Lower leg skin (tissue), 4 donors: ENCODE data around the gene TINAGL1. TPM values are rescaled to one million over a fixed set of nuclear protein-coding genes. Genes with fewer than 3 reads are reported as not detected.
A peak's percentile ranks its signal among the peaks of the same experiment; 100 is the strongest.

Source experiments
- DNase-seq, 2 donors: peaks; one replicate each; pipeline ENCODE4 v3.0.0-alpha.2; 2019; ENCODE audit warnings: low spot score in 2 of 2
- H3K4me3 ChIP-seq: fragments of 200-600 bp; sonication (generic); 2 replicates; pipeline ENCODE4 v1.5.1; 2017; ENCODE audit warnings: mild to moderate bottlenecking, low read depth; ENCODE audit not compliant: poor library complexity, severe bottlenecking
- CTCF ChIP-seq, 3 donors: fragments of 450-650 bp; IDR thresholded peaks; one replicate each; pipeline ENCODE4 v1.5.1; 2016; ENCODE audit warnings: antibody characterized with exemption in 3 of 3, mild to moderate bottlenecking in 3 of 3, moderate library complexity in 2 of 3
- POLR2A ChIP-seq, 2 donors: fragments of 450-650 bp; IDR thresholded peaks; one replicate each; pipeline ENCODE4 v1.6.1; 2016 to 2017; ENCODE audit warnings: antibody characterized with exemption in 2 of 2, mild to moderate bottlenecking in 1 of 2, moderate library complexity in 1 of 2
- WGBS, 2 donors: methylation state at CpG; one replicate each; pipeline ENCODE4 v1.1.5; 2018; 5-methylcytosine and 5-hydroxymethylcytosine counted together
- intact Hi-C: fragments of 100-400 bp; cut with DNase I; formaldehyde crosslinking; loops from one replicate; pipeline ENCODE4 v1.15.0; 2023; ENCODE audit warnings: low total_unique reads
- total RNA-seq, 4 donors: library from RNA; depleted of rRNA; stranded (reverse); fragments of >200 nt; gene quantifications; one replicate each; pipeline ENCODE4 v1.1.0, GENCODE V29; 2016

TINAGL1 gene
- total RNA-seq, 4 donors from 2014 or later, result 39.1 to 107 (median 69.2) TPM

- DNase-seq, result peak in 1 of 2 donors; percentile 76
- intact Hi-C loops, result no loop called here
- TF ChIP-seq CTCF (IDR thresholded peaks at IDR 0.05), result no peak
- no peak for TF ChIP-seq POLR2A (IDR thresholded peaks at IDR 0.05)
- WGBS, 2 donors, result 90 to 94% methylated on average over 14 to 16 of the region's 16 CpGs
- no peak overlapping the region for H3K4me3 ChIP-seq
Measured at GRCh38 chr1:31624731-31625514, 48.6 kb downstream of the TINAGL1 start.

- no peak overlapping the region for H3K4me3 ChIP-seq
- DNase-seq, result peak in 1 of 2 donors; percentile 77
- intact Hi-C loops, result no loop called here
- no peak for TF ChIP-seq POLR2A (IDR thresholded peaks at IDR 0.05)
- TF ChIP-seq CTCF (IDR thresholded peaks at IDR 0.05), result no peak
- WGBS, 2 donors, result 89 to 91% methylated on average over 4 of the region's 4 CpGs
Measured at GRCh38 chr1:31625561-31626222, 49.4 kb downstream of the TINAGL1 start.

GRCh38 chr1:31626223-31627207, 50.2 kb downstream of the TINAGL1 start:
- no peak overlapping the region for H3K4me3 ChIP-seq
- DNase-seq, result no peak
- intact Hi-C loops, result no loop called here
- no peak for TF ChIP-seq CTCF (IDR thresholded peaks at IDR 0.05)
- no peak for TF ChIP-seq POLR2A (IDR thresholded peaks at IDR 0.05)
- 59 to 74% methylated on average over 23 of the region's 23 CpGs for WGBS, 2 donors

- DNase-seq, result no peak
- H3K4me3 ChIP-seq, result no peak overlapping the region
- intact Hi-C loops, result no loop called here
- TF ChIP-seq CTCF (IDR thresholded peaks at IDR 0.05), result no peak
- TF ChIP-seq POLR2A (IDR thresholded peaks at IDR 0.05), result no peak
- 21 to 47% methylated on average over 12 to 13 of the region's 13 CpGs for WGBS, 2 donors
Measured at GRCh38 chr1:31627301-31627929, 51.1 kb downstream of the TINAGL1 start.

- intact Hi-C loops, result no loop called here
- 33 to 56% methylated on average over 11 of the region's 11 CpGs for WGBS, 2 donors
- TF ChIP-seq CTCF (IDR thresholded peaks at IDR 0.05) (no peak), POLR2A (IDR thresholded peaks at IDR 0.05) (no peak)
- no peak overlapping the region for H3K4me3 ChIP-seq
- DNase-seq, result no peak
Measured at GRCh38 chr1:31627930-31628559, 51.7 kb downstream of the TINAGL1 start.
